Measurements from ENCODE around the gene FAM9B. TPM values are rescaled to one million over a fixed set of nuclear protein-coding genes. Genes with fewer than 3 reads are reported as not detected.
A peak's percentile ranks its signal among the peaks of the same experiment; 100 is the strongest.

FAM9B gene
- total RNA-seq, 6 experiments from 2014 or later: 0.34 to 2.3 (median 1.3) TPM

DNA sequence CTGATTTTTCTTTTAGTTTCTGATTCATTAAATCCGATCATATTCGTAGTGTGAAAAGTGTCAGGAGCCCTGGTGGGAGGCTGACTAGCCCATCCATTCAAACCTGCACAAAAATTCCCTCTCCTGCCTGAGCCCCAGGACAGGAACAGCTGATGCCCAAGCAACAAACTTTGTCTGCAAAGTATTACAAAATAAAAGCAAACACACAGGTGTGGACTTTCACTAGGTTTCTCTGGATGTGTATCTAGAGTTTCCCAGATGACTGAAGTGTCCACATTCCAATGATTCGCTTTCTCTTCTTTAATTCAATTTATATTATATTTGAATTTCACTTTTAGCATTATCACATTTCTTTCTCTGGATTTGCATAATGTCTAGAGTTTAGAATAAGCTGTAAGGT, 18.2 kb upstream of the FAM9B start:
- 27% methylated on average over 3 of the region's 3 CpGs for WGBS (ENCODE audit: insufficient coverage, low coverage, low lambda C conversion rate, missing lambda C conversion rate)
- ATAC-seq: peak in 2 of 4 donors; percentile 33 to 61
- H3K9me3 ChIP-seq: no peaks in the 10 kb centered on the region
- intact Hi-C loops (cut with DNase I): no loop called here
- H3K27me3 ChIP-seq: no peaks in the 10 kb centered on the region
- H3K36me3 ChIP-seq: no peaks in the 10 kb centered on the region
- H3K4me3 ChIP-seq: no peak overlapping the region
- no peak for DNase-seq
- no peak overlapping the region for H3K27ac ChIP-seq
- TF ChIP-seq, protein P1, sequence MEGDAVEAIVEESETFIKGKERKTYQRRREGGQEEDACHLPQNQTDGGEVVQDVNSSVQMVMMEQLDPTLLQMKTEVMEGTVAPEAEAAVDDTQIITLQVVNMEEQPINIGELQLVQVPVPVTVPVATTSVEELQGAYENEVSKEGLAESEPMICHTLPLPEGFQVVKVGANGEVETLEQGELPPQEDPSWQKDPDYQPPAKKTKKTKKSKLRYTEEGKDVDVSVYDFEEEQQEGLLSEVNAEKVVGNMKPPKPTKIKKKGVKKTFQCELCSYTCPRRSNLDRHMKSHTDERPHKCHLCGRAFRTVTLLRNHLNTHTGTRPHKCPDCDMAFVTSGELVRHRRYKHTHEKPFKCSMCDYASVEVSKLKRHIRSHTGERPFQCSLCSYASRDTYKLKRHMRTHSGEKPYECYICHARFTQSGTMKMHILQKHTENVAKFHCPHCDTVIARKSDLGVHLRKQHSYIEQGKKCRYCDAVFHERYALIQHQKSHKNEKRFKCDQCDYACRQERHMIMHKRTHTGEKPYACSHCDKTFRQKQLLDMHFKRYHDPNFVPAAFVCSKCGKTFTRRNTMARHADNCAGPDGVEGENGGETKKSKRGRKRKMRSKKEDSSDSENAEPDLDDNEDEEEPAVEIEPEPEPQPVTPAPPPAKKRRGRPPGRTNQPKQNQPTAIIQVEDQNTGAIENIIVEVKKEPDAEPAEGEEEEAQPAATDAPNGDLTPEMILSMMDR (IDR thresholded peaks at IDR 0.05): no peak
- no peak for TF ChIP-seq POLR2A (IDR thresholded peaks at IDR 0.05)
- H3K4me1 ChIP-seq: no peaks in the 10 kb centered on the region

DNA sequence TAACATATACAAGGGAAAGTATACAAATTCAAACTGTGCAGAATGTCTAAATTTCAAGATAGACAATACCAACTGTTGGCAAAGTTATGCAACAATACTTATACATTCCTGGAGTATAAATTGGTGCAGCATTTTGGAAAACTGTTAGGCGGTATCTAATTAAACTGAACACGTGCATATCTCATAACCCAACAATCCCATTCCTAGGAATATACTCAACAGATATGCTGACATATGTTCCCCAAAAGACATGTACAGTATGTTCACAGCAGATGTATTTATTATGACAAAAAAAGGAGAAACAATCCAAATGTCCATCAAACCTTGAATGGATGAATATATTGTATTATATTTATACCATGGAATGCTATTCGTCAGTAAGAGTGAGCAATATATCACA, 16.4 kb upstream of the FAM9B start:
- Histone ChIP-seq H3K4me1 (no peaks in the 10 kb centered on the region), H3K9me3 (no peaks in the 10 kb centered on the region), H3K27me3 (no peaks in the 10 kb centered on the region), H3K4me3 (no peak overlapping the region), H3K36me3 (no peaks in the 10 kb centered on the region), H3K27ac (no peak overlapping the region)
- ATAC-seq (no peak), DNase-seq (no peak)
- intact Hi-C loops (cut with DNase I): no loop called here
- TF ChIP-seq, protein P1 (IDR thresholded peaks at IDR 0.05): no peak
- no peak for TF ChIP-seq POLR2A (IDR thresholded peaks at IDR 0.05)
- 63% methylated on average over 3 of the region's 3 CpGs for WGBS (ENCODE audit: insufficient coverage, low coverage, low lambda C conversion rate, missing lambda C conversion rate)

DNA sequence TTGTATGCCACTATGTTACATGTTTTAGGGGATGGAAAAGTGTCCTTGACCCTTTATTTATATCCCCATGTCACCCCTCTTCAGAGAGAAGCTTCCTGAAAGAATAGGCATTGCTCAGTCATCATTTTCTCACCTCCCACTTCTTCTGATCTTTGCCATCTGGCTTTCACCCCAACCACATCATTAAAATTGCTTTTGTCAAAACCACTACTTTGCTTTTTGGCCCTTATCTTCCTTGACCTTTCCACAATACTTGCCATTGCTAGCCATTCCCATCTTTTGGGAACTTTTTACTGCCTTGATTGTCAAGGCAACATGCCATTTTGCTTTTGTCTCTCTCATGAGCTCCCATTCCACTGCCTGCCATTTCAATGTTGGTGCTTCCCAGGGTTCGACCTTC, 14.9 kb upstream of the FAM9B start:
- Histone ChIP-seq H3K27me3 (no peaks in the 10 kb centered on the region), H3K4me3 (no peak overlapping the region), H3K4me1 (no peaks in the 10 kb centered on the region), H3K27ac (no peak overlapping the region), H3K36me3 (no peaks in the 10 kb centered on the region), H3K9me3 (no peaks in the 10 kb centered on the region)
- WGBS (ENCODE audit: insufficient coverage, low coverage, low lambda C conversion rate, missing lambda C conversion rate): 38% methylated on average over 1 of the region's 1 CpG
- ATAC-seq (no peak), DNase-seq (no peak)
- no peak for TF ChIP-seq POLR2A (IDR thresholded peaks at IDR 0.05)
- TF ChIP-seq, protein P1 (IDR thresholded peaks at IDR 0.05): no peak
- intact Hi-C loops (cut with DNase I): no loop called here

DNA sequence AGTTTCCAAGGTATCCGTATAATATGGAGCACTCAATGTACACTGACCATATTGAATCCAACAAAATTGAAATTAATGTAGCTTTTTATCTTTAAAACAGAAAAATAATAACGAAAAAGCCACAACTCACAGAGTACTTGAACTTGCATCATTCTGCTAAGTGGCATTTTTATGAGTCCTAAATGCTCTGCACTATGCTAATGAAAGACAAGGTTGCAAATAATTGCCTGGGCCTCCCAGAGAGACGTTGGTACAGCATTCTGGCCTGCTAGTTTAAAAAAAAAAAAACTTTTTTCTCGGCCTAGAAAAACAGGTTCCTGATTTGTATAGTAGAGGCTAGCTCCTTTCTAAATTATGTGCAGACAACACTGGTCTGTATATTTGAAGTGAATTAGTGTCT, 4.3 kb upstream of the FAM9B start:
- no peaks in the 10 kb centered on the region for H3K9me3 ChIP-seq
- no peaks in the 10 kb centered on the region for H3K27me3 ChIP-seq
- ATAC-seq: no peak
- no peak for DNase-seq
- intact Hi-C loops (cut with DNase I): no loop called here
- no peak overlapping the region for H3K4me3 ChIP-seq
- no peak for TF ChIP-seq POLR2A (IDR thresholded peaks at IDR 0.05)
- TF ChIP-seq, protein P1 (IDR thresholded peaks at IDR 0.05): no peak
- H3K4me1 ChIP-seq: no peaks in the 10 kb centered on the region
- no peaks in the 10 kb centered on the region for H3K36me3 ChIP-seq
- 52% methylated on average over 4 of the region's 4 CpGs for WGBS (ENCODE audit: insufficient coverage, low coverage, low lambda C conversion rate, missing lambda C conversion rate)
- H3K27ac ChIP-seq: no peak overlapping the region

DNA sequence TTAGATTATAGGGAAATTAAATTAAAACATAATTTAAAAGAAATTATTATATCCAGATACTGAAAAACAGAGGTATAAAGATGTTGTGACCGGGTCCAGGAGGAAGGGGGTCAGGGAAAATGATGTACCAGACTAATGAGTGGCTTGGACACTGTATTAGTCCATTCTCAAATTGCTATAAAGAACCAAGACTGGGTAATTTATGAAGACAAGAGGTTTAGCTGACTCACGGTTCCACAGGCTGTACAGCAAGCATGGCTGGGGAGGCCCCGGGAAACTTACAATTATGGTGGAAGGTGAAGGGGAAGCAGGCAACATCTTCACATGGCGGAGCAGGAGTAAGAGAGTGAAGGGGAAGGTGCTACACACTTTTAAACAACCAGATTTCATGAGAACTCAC, 3.4 kb upstream of the FAM9B start:
- 50% methylated on average over 3 of the region's 4 CpGs for WGBS (ENCODE audit: insufficient coverage, low coverage, low lambda C conversion rate, missing lambda C conversion rate)
- no peaks in the 10 kb centered on the region for H3K9me3 ChIP-seq
- H3K36me3 ChIP-seq: no peaks in the 10 kb centered on the region
- no peak for TF ChIP-seq POLR2A (IDR thresholded peaks at IDR 0.05)
- TF ChIP-seq, protein P1 (IDR thresholded peaks at IDR 0.05): no peak
- no peaks in the 10 kb centered on the region for H3K27me3 ChIP-seq
- no peak for DNase-seq
- no peak overlapping the region for H3K27ac ChIP-seq
- ATAC-seq: no peak
- H3K4me1 ChIP-seq: no peaks in the 10 kb centered on the region
- intact Hi-C loops (cut with DNase I): no loop called here
- no peak overlapping the region for H3K4me3 ChIP-seq

Data from right lobe of liver (tissue), 6 donors.